Parathyroid adenoma (tissue), 2 donors: ENCODE data around the gene TNRC6B.

Source experiments
- H2AFZ ChIP-seq: fragments of 300-600 bp; sonication (generic); one replicate; pipeline ENCODE4 v1.7.0; 2017; ENCODE audit warnings: antibody characterized with exemption, mild to moderate bottlenecking
- H3K27ac ChIP-seq: fragments of 300-600 bp; sonication (generic); one replicate; pipeline ENCODE4 v1.7.0; 2017
- H3K27me3 ChIP-seq: fragments of 300-600 bp; sonication (generic); one replicate; pipeline ENCODE4 v1.7.0; 2017; ENCODE audit warnings: low read length; ENCODE audit not compliant: control insufficient read depth, insufficient read depth
- H3K36me3 ChIP-seq: fragments of 300-600 bp; sonication (generic); one replicate; pipeline ENCODE4 v1.7.0; 2017; ENCODE audit warnings: low read length; ENCODE audit not compliant: control insufficient read depth, insufficient read depth
- H3K4me1 ChIP-seq: fragments of 300-600 bp; sonication (generic); one replicate; pipeline ENCODE4 v1.7.0; 2017; ENCODE audit warnings: control low read depth
- H3K4me2 ChIP-seq: fragments of 300-600 bp; sonication (generic); one replicate; pipeline ENCODE4 v1.7.0; 2017; ENCODE audit warnings: low read length
- H3K4me3 ChIP-seq: fragments of 300-600 bp; sonication (generic); one replicate; pipeline ENCODE4 v1.7.0; 2017; ENCODE audit warnings: low read depth, low read length
- H3K79me2 ChIP-seq: fragments of 300-600 bp; sonication (generic); one replicate; pipeline ENCODE4 v1.7.0; 2017; ENCODE audit warnings: control low read depth
- H3K9ac ChIP-seq: fragments of 300-600 bp; sonication (generic); one replicate; pipeline ENCODE4 v1.7.0; 2017; ENCODE audit warnings: mild to moderate bottlenecking
- H3K9me3 ChIP-seq: fragments of 300-600 bp; sonication (generic); one replicate; pipeline ENCODE4 v1.7.0; 2017; ENCODE audit warnings: low read length; ENCODE audit not compliant: control insufficient read depth
- TF ChIP-seq, protein P1 (sequence below): fragments of 300-600 bp; sonication (generic); IDR thresholded peaks from one replicate; pipeline ENCODE4 v1.7.0; 2017; ENCODE audit warnings: antibody characterized with exemption, mild to moderate bottlenecking
- donor health status: primary hyperparathyroidism.

TNRC6B gene

DNA sequence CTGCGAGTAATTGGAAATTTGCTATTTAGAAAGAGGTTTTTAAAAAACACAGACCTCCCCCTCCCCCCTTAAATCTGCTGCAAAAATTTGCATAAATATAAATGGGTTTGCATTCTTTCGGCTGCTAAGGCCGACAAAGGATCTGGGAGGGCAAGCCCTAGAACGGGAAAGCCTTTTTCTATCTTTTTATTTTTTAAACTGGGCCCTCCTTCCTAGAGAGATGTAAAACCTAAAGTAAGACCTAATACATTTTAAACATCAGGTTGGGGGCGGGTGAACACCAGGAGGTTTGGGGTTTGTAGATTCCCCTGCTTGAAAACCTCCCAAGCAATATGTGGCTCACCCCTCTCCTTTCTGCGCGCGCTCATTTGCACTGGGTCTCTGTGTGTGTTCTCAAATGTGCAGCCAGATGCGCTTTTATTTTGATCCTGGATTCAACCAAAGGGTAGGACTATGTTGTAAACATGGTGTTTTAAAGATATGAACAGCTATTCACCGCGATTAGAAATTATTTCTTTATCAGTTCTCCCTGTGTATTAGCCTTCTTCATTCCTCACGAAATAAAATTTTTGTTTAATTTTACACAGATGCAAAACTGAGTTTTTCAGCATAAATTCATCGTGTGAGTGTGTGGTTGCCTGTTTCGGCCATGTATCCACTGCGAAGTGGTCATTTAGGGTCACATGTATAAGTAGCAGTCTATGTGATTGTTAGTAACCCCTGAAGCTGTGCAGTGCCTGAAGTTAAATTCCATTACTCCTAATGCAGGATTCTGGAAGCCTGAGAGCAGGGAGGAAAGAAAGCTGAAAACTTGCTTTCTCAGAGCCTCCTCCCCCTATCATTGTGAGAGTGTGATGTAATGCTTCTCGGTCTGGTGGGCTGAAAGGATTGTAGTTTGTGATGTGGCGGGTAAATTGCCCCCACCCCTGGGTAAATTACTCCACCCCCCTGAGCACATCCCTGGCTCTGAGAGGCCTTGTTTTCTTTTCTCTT is 988 bp downstream of the TNRC6B start:
- Histone ChIP-seq H3K4me2 (peak overlapping the region; percentile 94), H3K9me3 (no peaks in the 10 kb centered on the region), H3K27ac (peak overlapping the region; percentile 72), H3K9ac (no peak overlapping the region), H3K27me3 (no peaks in the 10 kb centered on the region), H2AFZ (peak overlapping the region; percentile 44), H3K4me1 (peaks cover 2% of the 10 kb centered on the region), H3K36me3 (no peaks in the 10 kb centered on the region), H3K79me2 (peaks cover 23% of the 10 kb centered on the region), H3K4me3 (peak overlapping the region; percentile 97)
- TF ChIP-seq, protein P1, sequence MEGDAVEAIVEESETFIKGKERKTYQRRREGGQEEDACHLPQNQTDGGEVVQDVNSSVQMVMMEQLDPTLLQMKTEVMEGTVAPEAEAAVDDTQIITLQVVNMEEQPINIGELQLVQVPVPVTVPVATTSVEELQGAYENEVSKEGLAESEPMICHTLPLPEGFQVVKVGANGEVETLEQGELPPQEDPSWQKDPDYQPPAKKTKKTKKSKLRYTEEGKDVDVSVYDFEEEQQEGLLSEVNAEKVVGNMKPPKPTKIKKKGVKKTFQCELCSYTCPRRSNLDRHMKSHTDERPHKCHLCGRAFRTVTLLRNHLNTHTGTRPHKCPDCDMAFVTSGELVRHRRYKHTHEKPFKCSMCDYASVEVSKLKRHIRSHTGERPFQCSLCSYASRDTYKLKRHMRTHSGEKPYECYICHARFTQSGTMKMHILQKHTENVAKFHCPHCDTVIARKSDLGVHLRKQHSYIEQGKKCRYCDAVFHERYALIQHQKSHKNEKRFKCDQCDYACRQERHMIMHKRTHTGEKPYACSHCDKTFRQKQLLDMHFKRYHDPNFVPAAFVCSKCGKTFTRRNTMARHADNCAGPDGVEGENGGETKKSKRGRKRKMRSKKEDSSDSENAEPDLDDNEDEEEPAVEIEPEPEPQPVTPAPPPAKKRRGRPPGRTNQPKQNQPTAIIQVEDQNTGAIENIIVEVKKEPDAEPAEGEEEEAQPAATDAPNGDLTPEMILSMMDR, result no peak

DNA sequence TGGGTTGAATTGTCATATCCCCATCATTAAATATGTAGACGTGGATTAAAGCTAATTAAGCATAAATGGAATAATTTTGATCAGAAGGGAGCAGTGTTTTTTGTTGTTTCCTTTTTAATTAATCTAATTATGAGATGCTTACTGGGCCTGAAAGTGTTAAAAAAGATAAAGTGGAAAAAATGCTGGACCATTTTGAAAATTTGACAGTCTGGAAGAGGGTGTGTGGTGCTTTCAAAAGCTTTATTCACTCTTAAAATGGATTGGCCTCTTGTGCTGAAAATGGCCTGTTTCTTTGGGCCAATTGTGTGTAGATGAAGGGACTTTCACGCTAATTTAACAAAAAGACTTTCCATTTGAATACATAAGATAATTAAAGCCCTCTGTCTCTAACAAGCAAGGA is 1.8 kb downstream of the TNRC6B start:
- Histone ChIP-seq H3K4me1 (peaks cover 2% of the 10 kb centered on the region), H3K79me2 (peaks cover 23% of the 10 kb centered on the region), H3K9ac (no peak overlapping the region), H3K27ac (peak overlapping the region; percentile 24), H3K4me3 (peak overlapping the region; percentile 97), H3K27me3 (no peaks in the 10 kb centered on the region), H3K9me3 (no peaks in the 10 kb centered on the region), H3K36me3 (no peaks in the 10 kb centered on the region), H2AFZ (no peak overlapping the region), H3K4me2 (peak overlapping the region; percentile 94)
- TF ChIP-seq, protein P1, result no peak

DNA sequence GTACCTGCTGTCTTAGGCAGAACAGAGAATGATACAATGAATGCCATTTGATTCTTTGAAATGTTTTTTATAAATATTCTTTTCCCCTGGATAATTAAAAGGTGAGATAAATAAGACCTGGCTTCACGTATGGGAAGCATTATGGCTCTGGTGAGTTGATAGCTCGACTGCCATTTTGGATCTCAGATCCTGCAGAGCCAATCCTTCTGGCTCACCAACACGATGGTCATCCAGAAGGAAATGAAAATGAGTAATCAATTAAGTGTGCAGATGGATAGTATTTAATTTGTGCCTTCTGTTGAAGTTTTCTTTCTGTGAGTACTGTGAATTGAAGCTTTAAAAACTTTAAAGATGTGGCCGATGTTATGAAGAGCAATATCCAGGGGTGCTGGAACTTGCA is 2.7 kb downstream of the TNRC6B start:
- peaks cover 25% of the 10 kb centered on the region for H3K79me2 ChIP-seq
- H3K36me3 ChIP-seq, result no peaks in the 10 kb centered on the region
- H3K4me3 ChIP-seq, result no peak overlapping the region
- H3K4me2 ChIP-seq, result no peak overlapping the region
- H2AFZ ChIP-seq, result no peak overlapping the region
- peaks cover 2% of the 10 kb centered on the region for H3K4me1 ChIP-seq
- no peak overlapping the region for H3K9ac ChIP-seq
- H3K9me3 ChIP-seq, result no peaks in the 10 kb centered on the region
- TF ChIP-seq, protein P1, result no peak
- no peak overlapping the region for H3K27ac ChIP-seq
- no peaks in the 10 kb centered on the region for H3K27me3 ChIP-seq

DNA sequence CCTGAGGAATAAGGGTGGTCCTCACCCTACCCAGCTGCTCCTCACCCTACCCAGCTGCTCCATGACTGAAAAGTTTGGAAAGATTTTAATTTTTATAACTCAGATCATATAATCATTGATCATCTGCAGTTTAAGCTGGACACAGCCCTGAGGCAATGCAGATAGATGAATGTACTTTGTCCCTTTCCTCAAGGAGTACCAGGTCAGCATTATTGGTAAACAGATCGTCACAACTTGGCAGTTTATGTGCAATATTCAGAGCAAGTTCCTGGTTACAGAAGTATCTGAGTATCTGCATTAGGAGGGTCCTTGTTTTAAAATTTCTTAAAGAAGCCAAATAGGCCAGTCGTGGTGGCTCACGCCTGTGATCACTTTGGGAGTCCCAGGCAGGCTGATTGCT is 3.6 kb downstream of the TNRC6B start:
- no peak overlapping the region for H3K4me2 ChIP-seq
- no peak overlapping the region for H3K4me3 ChIP-seq
- H3K27me3 ChIP-seq, result no peaks in the 10 kb centered on the region
- H3K79me2 ChIP-seq, result peaks cover 30% of the 10 kb centered on the region
- H2AFZ ChIP-seq, result no peak overlapping the region
- H3K36me3 ChIP-seq, result no peaks in the 10 kb centered on the region
- H3K9me3 ChIP-seq, result no peaks in the 10 kb centered on the region
- no peak overlapping the region for H3K9ac ChIP-seq
- H3K27ac ChIP-seq, result no peak overlapping the region
- TF ChIP-seq, protein P1, result no peak
- peaks cover 2% of the 10 kb centered on the region for H3K4me1 ChIP-seq
